Measurements from ENCODE around the gene ROR1.

ROR1 gene

GRCh38 chr1:63848733-63849132, 74.9 kb downstream of the ROR1 start:
- Histone ChIP-seq H3K4me3 (ENCODE audit: low read depth, low read length) (no peak overlapping the region), H3K9me3 (ENCODE audit: control insufficient read depth, insufficient read depth, low read length) (no peaks in the 10 kb centered on the region), H3K36me3 (ENCODE audit: control insufficient read depth, insufficient read depth, low read length) (no peaks in the 10 kb centered on the region), H3K9ac (ENCODE audit: low read depth, low read length) (no peak overlapping the region), H3K4me1 (ENCODE audit: control insufficient read depth, insufficient read depth, low read length) (peaks cover 10% of the 10 kb centered on the region), H3K27me3 (ENCODE audit: control insufficient read depth, insufficient read depth, low read length) (no peaks in the 10 kb centered on the region)

- peaks cover 6% of the 10 kb centered on the region for H3K4me1 ChIP-seq (ENCODE audit: control insufficient read depth, insufficient read depth, low read length)
- no peak overlapping the region for H3K4me3 ChIP-seq (ENCODE audit: low read depth, low read length)
Measured at GRCh38 chr1:63849149-63849548, 75.3 kb downstream of the ROR1 start.

DNA sequence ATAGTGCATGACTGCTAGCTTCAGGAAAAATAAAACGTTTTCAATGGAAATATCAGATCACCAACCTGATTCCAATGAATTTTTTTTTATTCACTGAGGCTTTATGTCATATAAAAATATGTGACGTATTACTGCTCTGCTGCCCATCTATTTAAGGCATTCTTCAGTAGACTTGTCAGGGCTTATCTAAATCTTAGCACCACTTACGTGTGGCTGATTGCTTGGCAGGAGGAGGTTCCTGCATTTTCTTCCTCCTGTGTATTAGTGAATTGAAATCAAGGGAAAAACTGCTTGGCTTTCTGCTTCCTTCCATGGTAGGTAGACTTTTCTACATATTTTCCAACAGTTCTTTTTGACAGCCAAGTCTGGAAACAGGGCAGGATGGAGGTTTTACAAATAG, 80.3 kb downstream of the ROR1 start:
- no peak overlapping the region for H3K9ac ChIP-seq (ENCODE audit: low read depth, low read length)
- no peak overlapping the region for H3K4me3 ChIP-seq (ENCODE audit: low read depth, low read length)
- no peaks in the 10 kb centered on the region for H3K27me3 ChIP-seq (ENCODE audit: control insufficient read depth, insufficient read depth, low read length)
- H3K4me1 ChIP-seq (ENCODE audit: control insufficient read depth, insufficient read depth, low read length), result peaks cover 15% of the 10 kb centered on the region
- no peaks in the 10 kb centered on the region for H3K36me3 ChIP-seq (ENCODE audit: control insufficient read depth, insufficient read depth, low read length)
- H3K9me3 ChIP-seq (ENCODE audit: control insufficient read depth, insufficient read depth, low read length), result no peaks in the 10 kb centered on the region

More at GRCh38 chr1:63849149-63849548, 75.3 kb downstream of the ROR1 start:
- Histone ChIP-seq H3K9me3 (ENCODE audit: control insufficient read depth, insufficient read depth, low read length) (no peaks in the 10 kb centered on the region), H3K9ac (ENCODE audit: low read depth, low read length) (no peak overlapping the region), H3K36me3 (ENCODE audit: control insufficient read depth, insufficient read depth, low read length) (no peaks in the 10 kb centered on the region), H3K27me3 (ENCODE audit: control insufficient read depth, insufficient read depth, low read length) (no peaks in the 10 kb centered on the region)

DNA sequence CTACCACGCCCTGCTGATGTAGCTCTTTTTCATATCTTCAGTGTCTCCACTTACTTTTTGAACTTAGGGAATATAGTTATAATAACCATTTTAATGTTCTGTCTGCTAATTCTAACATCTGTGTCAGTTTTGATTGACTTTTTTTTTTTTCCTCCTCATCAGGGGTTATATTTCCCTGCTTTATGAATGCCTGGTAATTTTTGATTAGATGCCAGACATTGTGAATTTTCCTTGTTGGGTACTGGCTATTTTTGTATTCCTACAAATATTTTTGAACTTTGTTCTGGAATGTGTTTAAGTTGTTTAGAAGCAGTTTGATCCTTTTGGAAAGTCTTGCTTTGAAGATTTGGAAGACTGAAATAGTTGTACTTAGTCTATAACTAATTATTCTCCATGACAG, 82.1 kb downstream of the ROR1 start:
- Histone ChIP-seq H3K9ac (ENCODE audit: low read depth, low read length) (no peak overlapping the region), H3K9me3 (ENCODE audit: control insufficient read depth, insufficient read depth, low read length) (no peaks in the 10 kb centered on the region), H3K4me1 (ENCODE audit: control insufficient read depth, insufficient read depth, low read length) (peaks cover 15% of the 10 kb centered on the region), H3K4me3 (ENCODE audit: low read depth, low read length) (no peak overlapping the region), H3K36me3 (ENCODE audit: control insufficient read depth, insufficient read depth, low read length) (no peaks in the 10 kb centered on the region), H3K27me3 (ENCODE audit: control insufficient read depth, insufficient read depth, low read length) (no peaks in the 10 kb centered on the region)

GRCh38 chr1:63856924-63857323, 83.1 kb downstream of the ROR1 start:
- Histone ChIP-seq H3K36me3 (ENCODE audit: control insufficient read depth, insufficient read depth, low read length) (no peaks in the 10 kb centered on the region), H3K27me3 (ENCODE audit: control insufficient read depth, insufficient read depth, low read length) (no peaks in the 10 kb centered on the region), H3K9ac (ENCODE audit: low read depth, low read length) (no peak overlapping the region), H3K4me1 (ENCODE audit: control insufficient read depth, insufficient read depth, low read length) (peaks cover 15% of the 10 kb centered on the region), H3K9me3 (ENCODE audit: control insufficient read depth, insufficient read depth, low read length) (no peaks in the 10 kb centered on the region), H3K4me3 (ENCODE audit: low read depth, low read length) (no peak overlapping the region)

- no peak overlapping the region for H3K4me3 ChIP-seq (ENCODE audit: low read depth, low read length)
- H3K27me3 ChIP-seq (ENCODE audit: control insufficient read depth, insufficient read depth, low read length), result no peaks in the 10 kb centered on the region
- H3K4me1 ChIP-seq (ENCODE audit: control insufficient read depth, insufficient read depth, low read length), result peaks cover 15% of the 10 kb centered on the region
- H3K36me3 ChIP-seq (ENCODE audit: control insufficient read depth, insufficient read depth, low read length), result no peaks in the 10 kb centered on the region
- no peaks in the 10 kb centered on the region for H3K9me3 ChIP-seq (ENCODE audit: control insufficient read depth, insufficient read depth, low read length)
- H3K9ac ChIP-seq (ENCODE audit: low read depth, low read length), result no peak overlapping the region
Measured at GRCh38 chr1:63857478-63857877, 83.7 kb downstream of the ROR1 start.

DNA sequence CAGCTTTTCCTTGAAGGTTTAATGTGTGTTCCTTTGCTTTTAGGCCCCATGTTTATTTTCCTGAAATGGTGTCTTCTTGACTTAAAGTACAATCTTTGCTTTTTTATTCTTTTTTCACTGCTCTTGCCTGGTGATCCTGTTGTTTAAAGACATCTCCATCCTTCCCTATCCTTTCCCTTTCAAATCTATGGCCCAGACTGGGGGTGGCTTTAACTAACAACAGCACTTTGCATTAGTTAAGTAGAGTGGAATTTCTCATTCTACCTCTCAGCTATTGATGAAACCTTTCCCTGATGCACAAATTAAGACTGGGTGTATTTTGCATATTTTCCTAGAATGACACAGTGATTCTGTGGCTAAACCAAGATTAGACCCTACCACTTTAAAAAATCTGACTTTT, 84.3 kb downstream of the ROR1 start:
- Histone ChIP-seq H3K36me3 (ENCODE audit: control insufficient read depth, insufficient read depth, low read length) (no peaks in the 10 kb centered on the region), H3K4me3 (ENCODE audit: low read depth, low read length) (no peak overlapping the region), H3K9me3 (ENCODE audit: control insufficient read depth, insufficient read depth, low read length) (no peaks in the 10 kb centered on the region), H3K4me1 (ENCODE audit: control insufficient read depth, insufficient read depth, low read length) (peaks cover 17% of the 10 kb centered on the region), H3K9ac (ENCODE audit: low read depth, low read length) (no peak overlapping the region), H3K27me3 (ENCODE audit: control insufficient read depth, insufficient read depth, low read length) (no peaks in the 10 kb centered on the region)

DNA sequence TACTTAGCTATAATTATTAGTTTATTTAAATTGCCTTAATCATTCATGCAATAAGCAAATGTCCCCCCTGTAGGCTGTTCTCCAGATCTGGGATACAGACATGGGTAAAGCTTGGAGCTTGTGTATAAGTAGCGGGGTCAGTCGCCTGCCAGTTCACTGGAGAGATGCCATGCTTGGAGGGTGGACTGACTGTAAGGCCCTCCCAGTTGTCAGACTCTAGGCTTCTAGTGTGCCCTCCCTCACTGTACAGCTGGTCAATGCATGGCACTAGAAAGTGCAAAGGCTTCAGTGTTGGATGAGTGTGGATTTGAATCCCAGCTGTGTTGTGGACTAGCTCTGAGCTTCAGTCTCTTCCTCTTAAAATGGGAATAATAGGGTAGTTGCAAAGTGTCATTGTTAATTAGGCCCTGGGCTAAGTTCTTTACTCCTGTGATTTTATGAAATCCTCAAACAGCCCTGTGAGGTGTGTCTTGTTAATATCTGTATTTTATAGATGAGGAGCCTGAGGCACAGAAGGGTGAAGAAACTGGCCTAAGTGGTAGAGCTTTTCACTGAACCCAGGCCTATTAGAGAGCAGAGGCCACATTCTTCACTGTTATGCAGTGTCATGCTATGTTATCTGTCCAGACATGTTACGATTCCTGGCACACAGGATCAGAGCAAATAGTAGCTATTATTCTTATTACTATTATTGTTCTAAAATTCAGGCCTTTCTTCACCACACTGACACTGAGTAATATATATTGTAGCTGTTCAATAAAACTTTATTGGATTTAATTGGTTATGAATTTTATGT, 85.9 kb downstream of the ROR1 start:
- H3K4me1 ChIP-seq (ENCODE audit: control insufficient read depth, insufficient read depth, low read length), result peaks cover 17% of the 10 kb centered on the region
- H3K9ac ChIP-seq (ENCODE audit: low read depth, low read length), result no peak overlapping the region
- no peak overlapping the region for H3K4me3 ChIP-seq (ENCODE audit: low read depth, low read length)
- H3K36me3 ChIP-seq (ENCODE audit: control insufficient read depth, insufficient read depth, low read length), result no peaks in the 10 kb centered on the region
- H3K9me3 ChIP-seq (ENCODE audit: control insufficient read depth, insufficient read depth, low read length), result no peaks in the 10 kb centered on the region
- H3K27me3 ChIP-seq (ENCODE audit: control insufficient read depth, insufficient read depth, low read length), result no peaks in the 10 kb centered on the region

- Histone ChIP-seq H3K4me1 (ENCODE audit: control insufficient read depth, insufficient read depth, low read length) (peaks cover 20% of the 10 kb centered on the region), H3K9ac (ENCODE audit: low read depth, low read length) (no peak overlapping the region), H3K4me3 (ENCODE audit: low read depth, low read length) (no peak overlapping the region), H3K36me3 (ENCODE audit: control insufficient read depth, insufficient read depth, low read length) (no peaks in the 10 kb centered on the region), H3K9me3 (ENCODE audit: control insufficient read depth, insufficient read depth, low read length) (no peaks in the 10 kb centered on the region), H3K27me3 (ENCODE audit: control insufficient read depth, insufficient read depth, low read length) (no peaks in the 10 kb centered on the region)
Measured at GRCh38 chr1:63861052-63861691, 87.4 kb downstream of the ROR1 start.

- no peaks in the 10 kb centered on the region for H3K9me3 ChIP-seq (ENCODE audit: control insufficient read depth, insufficient read depth, low read length)
- H3K27me3 ChIP-seq (ENCODE audit: control insufficient read depth, insufficient read depth, low read length), result no peaks in the 10 kb centered on the region
- no peaks in the 10 kb centered on the region for H3K36me3 ChIP-seq (ENCODE audit: control insufficient read depth, insufficient read depth, low read length)
- H3K4me3 ChIP-seq (ENCODE audit: low read depth, low read length), result no peak overlapping the region
- no peak overlapping the region for H3K9ac ChIP-seq (ENCODE audit: low read depth, low read length)
- H3K4me1 ChIP-seq (ENCODE audit: control insufficient read depth, insufficient read depth, low read length), result peaks cover 17% of the 10 kb centered on the region
Measured at GRCh38 chr1:63863145-63863544, 89.3 kb downstream of the ROR1 start.

DNA sequence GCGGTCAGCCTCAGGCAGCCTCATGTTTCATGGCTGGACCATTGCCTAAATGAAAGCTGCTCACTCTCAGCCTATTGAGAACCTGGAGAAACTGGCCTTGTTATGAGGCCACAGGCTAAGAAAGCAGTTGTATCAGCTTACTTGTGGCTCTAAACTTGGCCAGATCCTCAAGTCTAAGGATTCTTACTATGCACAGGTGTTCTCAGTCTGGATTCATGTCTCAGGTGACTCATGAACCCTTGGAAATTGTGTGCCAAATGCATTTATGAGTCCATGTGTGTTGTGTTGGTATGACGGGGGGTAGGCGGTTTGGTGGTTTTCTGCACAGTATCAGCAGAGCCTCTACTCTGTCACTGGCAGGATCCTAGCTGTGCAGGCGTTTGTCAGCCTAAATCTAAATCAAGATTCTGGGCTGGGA, 90.4 kb downstream of the ROR1 start:
- no peak overlapping the region for H3K9ac ChIP-seq (ENCODE audit: low read depth, low read length)
- H3K4me3 ChIP-seq (ENCODE audit: low read depth, low read length), result no peak overlapping the region
- H3K4me1 ChIP-seq (ENCODE audit: control insufficient read depth, insufficient read depth, low read length), result peaks cover 12% of the 10 kb centered on the region
- no peaks in the 10 kb centered on the region for H3K9me3 ChIP-seq (ENCODE audit: control insufficient read depth, insufficient read depth, low read length)
- no peaks in the 10 kb centered on the region for H3K36me3 ChIP-seq (ENCODE audit: control insufficient read depth, insufficient read depth, low read length)
- no peaks in the 10 kb centered on the region for H3K27me3 ChIP-seq (ENCODE audit: control insufficient read depth, insufficient read depth, low read length)

DNA sequence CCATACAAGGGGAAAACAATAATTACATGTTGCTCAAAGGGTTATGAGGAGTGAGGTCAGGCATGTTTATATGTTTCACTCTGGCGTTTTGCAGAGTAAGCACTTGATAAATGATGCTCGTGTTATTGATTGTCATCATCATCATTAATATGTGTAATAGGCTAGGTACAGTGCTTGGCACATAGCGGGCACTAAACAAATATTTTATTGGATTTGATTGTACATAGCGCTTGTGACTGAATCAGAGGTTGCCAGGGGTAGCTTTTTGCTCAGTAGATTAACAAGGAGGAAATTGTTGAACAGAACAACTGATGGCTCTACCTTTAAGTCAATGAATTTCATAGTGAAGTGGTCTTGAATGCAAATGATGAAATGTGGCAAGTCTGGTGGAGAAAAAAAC, 91.7 kb downstream of the ROR1 start:
- Histone ChIP-seq H3K4me3 (ENCODE audit: low read depth, low read length) (no peak overlapping the region), H3K27me3 (ENCODE audit: control insufficient read depth, insufficient read depth, low read length) (no peaks in the 10 kb centered on the region), H3K9me3 (ENCODE audit: control insufficient read depth, insufficient read depth, low read length) (no peaks in the 10 kb centered on the region), H3K4me1 (ENCODE audit: control insufficient read depth, insufficient read depth, low read length) (peaks cover 12% of the 10 kb centered on the region), H3K9ac (ENCODE audit: low read depth, low read length) (no peak overlapping the region), H3K36me3 (ENCODE audit: control insufficient read depth, insufficient read depth, low read length) (no peaks in the 10 kb centered on the region)
